HG03571 (cell line): ENCODE measurements around the gene LARGE2.
A peak's percentile ranks its signal among the peaks of the same experiment; 100 is the strongest.

Experiments used
- ATAC-seq: cut with Tn5 transposase; IDR thresholded peaks from one replicate; pipeline ENCODE4 v1.9.1; 2021; ENCODE audit not compliant: unreplicated experiment

The LARGE2 gene

GRCh38 chr11:45913942-45914635 lies 8.4 kb upstream of the LARGE2 start:
- no peak for ATAC-seq

DNA sequence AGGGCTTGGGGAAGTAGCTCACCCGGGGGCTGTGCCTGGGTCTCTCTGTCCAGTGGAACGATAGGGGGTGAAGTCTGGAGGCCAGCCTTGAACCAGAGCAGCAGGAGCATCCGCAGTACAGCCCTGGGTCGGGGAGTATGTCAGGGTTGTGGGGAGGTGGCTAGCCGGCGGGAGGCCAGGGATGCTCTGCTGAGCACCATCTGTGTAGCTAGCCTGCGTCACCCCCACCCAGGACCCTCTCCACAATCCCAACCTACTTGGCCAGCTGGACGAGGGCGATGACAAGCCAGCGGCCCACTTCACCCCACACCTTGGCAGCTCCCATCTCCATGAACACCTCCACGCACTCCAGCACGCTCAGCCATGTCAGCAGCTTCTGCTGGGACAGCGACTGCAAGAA lies 7.0 kb upstream of the LARGE2 start:
- no peak for ATAC-seq

GRCh38 chr11:45917286-45917622 lies 5.2 kb upstream of the LARGE2 start:
- ATAC-seq, result no peak

- ATAC-seq, result peak; percentile 85
These were observed 4.7 kb upstream of the LARGE2 start, which contains the start of gene PEX16 for GRCh38 chr11:45917623-45918330. PEX16 (minus strand) TSS chr11:45917877; CDS start chr11:45917811, 66 bp downstream.

DNA sequence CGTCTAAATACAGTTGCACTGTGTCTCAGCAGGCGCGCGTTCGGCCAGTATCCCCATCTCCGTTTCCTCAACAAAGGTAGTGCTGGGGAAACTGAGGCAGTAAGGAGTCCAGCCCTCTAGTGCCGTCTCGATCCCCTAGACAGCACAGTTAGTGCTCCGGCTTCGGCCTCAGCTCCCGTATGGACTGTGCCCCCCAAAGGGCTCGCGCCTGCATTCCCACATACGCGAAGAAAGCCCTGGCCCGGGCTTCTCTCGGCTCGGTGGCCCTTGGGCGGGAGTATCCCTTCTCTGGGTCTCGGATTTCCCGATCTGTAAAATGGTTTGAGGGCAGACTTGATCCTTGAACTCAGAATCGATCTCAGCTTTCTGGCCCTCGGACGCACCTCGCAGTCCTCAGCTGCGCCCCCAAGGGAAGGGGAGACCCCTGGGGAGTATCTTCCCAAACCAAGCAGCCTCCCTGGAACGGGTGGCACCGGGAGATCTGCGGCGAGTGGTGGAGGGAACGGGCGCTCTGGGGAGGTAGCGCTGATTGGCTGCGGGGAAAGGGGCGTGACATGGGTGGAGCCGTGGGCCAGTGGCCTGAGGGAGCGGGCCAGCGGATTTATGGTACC lies 4.0 kb upstream of the LARGE2 start:
- peak; percentile 27 for ATAC-seq

- no peak for ATAC-seq
These were observed 3.3 kb upstream of the LARGE2 start for GRCh38 chr11:45918962-45919675.

DNA sequence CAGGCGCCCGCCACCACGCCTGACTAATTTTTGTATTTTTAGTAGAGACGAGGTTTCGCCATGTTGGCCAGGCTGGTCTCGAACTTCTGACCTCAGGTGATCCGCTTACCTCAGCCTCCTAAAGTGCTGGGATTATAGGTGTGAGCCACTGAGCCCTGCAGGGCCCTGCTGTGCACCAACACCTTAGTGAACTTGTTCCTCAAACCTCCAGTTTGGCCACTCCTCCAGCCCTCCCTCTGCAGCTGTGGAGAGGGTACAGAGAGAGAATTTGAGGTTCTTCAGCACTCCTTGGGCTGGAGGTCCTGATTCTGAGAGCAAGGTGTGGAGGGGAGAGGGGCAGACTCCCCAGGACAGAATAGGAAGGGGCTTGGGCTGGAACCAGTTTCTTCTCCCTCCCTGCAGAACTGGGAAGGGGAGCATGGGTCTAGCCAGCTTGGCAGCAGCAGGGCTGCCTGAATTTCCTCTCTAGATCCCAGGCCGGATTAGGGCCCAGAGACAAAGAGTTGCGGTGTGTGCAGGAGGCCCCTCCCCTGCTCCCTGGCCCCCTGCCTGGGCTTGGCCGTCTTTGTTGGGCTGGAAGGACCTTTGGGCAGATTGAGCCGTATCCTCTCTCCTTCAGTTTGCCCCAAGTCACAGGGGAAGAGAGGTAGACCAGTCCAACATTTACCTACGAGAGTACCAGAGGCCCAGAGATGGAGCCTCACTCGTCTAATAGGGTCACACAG lies 2.5 kb upstream of the LARGE2 start:
- ATAC-seq, result no peak

GRCh38 chr11:45920531-45921477 lies 1.7 kb upstream of the LARGE2 start:
- ATAC-seq, result no peak

- no peak for ATAC-seq
These were observed 663 bp upstream of the LARGE2 start for GRCh38 chr11:45921561-45922424.

DNA sequence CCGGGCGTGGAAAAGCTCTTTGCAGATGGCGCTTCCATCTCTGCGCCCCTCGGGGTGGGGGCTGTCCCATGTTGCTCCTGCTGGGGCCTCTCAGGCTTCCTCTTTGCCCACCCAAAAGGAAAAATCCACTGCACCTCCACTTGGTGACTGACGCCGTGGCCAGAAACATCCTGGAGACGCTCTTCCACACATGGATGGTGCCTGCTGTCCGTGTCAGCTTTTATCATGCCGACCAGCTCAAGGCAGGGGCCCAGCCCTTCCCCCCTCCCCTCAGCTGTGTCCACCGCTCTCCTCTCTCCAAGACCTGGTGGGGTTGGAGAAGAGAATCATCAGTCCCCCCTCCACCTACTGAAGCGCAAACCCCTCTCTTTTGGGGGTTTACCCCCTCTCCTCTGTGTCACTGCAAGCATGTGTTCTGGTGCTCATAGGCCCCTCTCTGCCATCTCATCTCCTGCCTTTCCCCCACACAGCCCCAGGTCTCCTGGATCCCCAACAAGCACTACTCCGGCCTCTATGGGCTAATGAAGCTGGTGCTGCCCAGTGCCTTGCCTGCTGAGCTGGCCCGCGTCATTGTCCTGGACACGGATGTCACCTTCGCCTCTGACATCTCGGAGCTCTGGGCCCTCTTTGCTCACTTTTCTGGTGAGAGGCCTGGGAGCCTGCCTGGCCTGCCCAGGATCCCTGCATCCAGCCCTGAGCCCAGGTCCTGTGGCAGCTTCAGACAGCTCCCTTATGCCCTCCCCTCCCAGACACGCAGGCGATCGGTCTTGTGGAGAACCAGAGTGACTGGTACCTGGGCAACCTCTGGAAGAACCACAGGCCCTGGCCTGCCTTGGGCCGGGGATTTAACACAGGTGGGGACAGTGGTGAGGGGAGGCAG lies 1.8 kb downstream of the LARGE2 start:
- no peak for ATAC-seq

DNA sequence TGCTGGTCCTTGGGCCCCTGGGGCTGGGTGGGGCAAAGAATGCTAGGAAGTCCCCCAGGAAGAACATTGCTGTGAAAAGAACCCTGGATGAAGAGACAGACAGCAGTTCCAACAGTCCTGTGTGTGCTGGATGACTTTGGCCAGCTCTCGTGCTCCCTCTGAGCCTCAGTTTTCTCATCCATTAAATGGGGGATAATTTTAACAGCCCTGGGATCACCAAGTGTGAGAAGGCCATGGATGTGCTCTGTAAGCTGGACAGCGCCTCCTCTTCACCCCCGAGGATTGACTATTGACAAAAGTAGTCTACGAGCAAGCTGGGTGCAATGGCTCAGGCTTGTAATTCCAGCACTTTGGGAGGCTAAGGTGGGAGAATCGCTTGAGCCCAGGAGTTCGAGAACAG lies 2.5 kb downstream of the LARGE2 start:
- ATAC-seq, result no peak

- no peak for ATAC-seq
These were observed 3.1 kb downstream of the LARGE2 start for GRCh38 chr11:45925550-45925949.

DNA sequence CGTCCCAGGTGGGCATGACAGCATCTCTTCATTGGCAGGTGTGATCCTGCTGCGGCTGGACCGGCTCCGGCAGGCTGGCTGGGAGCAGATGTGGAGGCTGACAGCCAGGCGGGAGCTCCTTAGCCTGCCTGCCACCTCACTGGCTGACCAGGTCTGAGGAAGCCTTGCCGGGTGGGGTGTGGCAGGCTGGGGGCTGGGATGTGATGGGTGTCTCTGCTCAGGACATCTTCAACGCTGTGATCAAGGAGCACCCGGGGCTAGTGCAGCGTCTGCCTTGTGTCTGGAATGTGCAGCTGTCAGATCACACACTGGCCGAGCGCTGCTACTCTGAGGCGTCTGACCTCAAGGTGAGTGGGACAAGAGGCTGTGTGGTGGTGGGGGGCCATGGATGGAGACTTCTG lies 3.5 kb downstream of the LARGE2 start:
- ATAC-seq, result no peak

DNA sequence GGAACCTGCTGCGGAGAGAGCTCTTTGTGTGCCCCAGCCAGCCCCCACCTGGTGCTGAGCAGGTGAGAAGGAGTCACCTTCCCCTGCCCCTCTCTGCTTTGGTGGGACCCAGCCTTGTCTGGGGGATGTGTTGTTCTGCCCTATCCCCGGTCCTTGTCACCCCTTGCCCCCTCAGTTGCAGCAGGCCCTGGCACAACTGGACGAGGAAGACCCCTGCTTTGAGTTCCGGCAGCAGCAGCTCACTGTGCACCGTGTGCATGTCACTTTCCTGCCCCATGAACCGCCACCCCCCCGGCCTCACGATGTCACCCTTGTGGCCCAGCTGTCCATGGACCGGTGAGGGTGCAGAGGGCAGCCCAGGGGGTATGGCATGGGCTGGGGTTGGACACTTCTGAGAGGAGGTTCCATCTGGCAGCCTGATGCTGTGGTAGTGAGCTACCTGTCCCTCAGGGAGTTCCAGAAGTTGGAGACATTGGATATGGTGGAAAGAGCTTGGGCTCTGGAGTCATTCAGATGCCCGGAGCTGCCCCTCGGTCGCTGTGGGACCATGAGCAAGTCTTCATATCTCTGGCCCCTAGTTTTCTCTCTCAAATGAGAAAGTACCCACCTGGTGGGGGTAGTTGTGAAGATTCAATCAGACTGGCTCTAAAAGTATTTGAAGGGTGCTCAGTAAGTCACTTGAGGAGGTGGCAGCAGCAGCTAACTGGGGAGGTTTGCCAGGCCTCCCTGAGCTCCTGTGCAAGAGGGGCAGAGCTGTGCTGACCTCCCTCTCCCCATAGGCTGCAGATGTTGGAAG lies 4.3 kb downstream of the LARGE2 start:
- ATAC-seq, result no peak

DNA sequence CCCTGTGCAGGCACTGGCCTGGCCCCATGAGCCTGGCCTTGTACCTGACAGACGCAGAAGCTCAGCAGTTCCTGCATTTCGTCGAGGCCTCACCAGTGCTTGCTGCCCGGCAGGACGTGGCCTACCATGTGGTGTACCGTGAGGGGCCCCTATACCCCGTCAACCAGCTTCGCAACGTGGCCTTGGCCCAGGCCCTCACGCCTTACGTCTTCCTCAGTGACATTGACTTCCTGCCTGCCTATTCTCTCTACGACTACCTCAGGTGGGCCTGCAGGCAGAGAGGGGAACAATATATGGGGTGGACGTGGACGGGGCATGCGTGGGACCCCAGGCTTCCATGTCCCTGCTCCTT lies 4.9 kb downstream of the LARGE2 start:
- no peak for ATAC-seq

- ATAC-seq, result no peak
These were observed 5.4 kb downstream of the LARGE2 start for GRCh38 chr11:45927684-45928413.
